ENCODE measurements around the gene MS4A10. TPM values are rescaled to one million over a fixed set of nuclear protein-coding genes. Genes with fewer than 3 reads are reported as not detected.

Gene MS4A10
- total and polyA plus RNA-seq, 2 experiments from 2014 or later, result not detected

- no peaks in the 10 kb centered on the region for H3K4me1 ChIP-seq (ENCODE audit: insufficient read depth)
- H3K27ac Mint-ChIP-seq, result no peak overlapping the region
- H3F3A ChIP-seq (replicated peaks; ENCODE audit: low read depth), result no peaks in the 10 kb centered on the region
- TF ChIP-seq CTCF (conservative IDR thresholded peaks at IDR 0.05; ENCODE audit: low read depth in 2 of 2) (no peak), ZNF462 (CRISPR knock-in tag; IDR thresholded peaks at IDR 0.05) (no peak), STAT1 (IDR thresholded peaks at IDR 0.05; ENCODE audit: unreplicated experiment) (no peak), ZNF114 (CRISPR knock-in tag; IDR thresholded peaks at IDR 0.05) (no peak), ZNF331 (CRISPR knock-in tag; IDR thresholded peaks at IDR 0.05; ENCODE audit: low read depth) (no peak), JUNB (IDR thresholded peaks at IDR 0.05; ENCODE audit: unreplicated experiment) (no peak), ETS1 (IDR thresholded peaks at IDR 0.05) (no peak), REST (IDR thresholded peaks at IDR 0.05; ENCODE audit: unreplicated experiment) (no peak), CREB1 (CRISPR knock-in tag; IDR thresholded peaks at IDR 0.05; ENCODE audit: low read depth) (no peak), NANOG (IDR thresholded peaks at IDR 0.05; ENCODE audit: borderline replicate concordance) (no peak), EZH2 (IDR thresholded peaks at IDR 0.05; ENCODE audit: low read depth, unreplicated experiment) (no peak), POLR2AphosphoS5 (IDR thresholded peaks at IDR 0.05; ENCODE audit: low read depth) (no peak), EZH2phosphoT487 (IDR thresholded peaks at IDR 0.05; ENCODE audit: unreplicated experiment) (no peak)
- H3K36me3 ChIP-seq (ENCODE audit: insufficient read depth), result no peaks in the 10 kb centered on the region
- H3K9me3 Mint-ChIP-seq, result no peaks in the 10 kb centered on the region; the same call in 1 of the 3 replicates
- H3K4me1 Mint-ChIP-seq, result peaks cover 9% of the 10 kb centered on the region; the same call in 2 of the 3 replicates
- H3K4me3 Mint-ChIP-seq, result no peak overlapping the region; the same call in 2 of the 3 replicates
- no peaks in the 10 kb centered on the region for H3K79me2 ChIP-seq (replicated peaks; ENCODE audit: insufficient read depth)
- peak overlapping the region; percentile 35; the same call in 1 of the 2 replicates for H2AFZ ChIP-seq
- H3K36me3 Mint-ChIP-seq (ENCODE audit: low read depth), result no peaks in the 10 kb centered on the region
- H3K9me2 ChIP-seq (ENCODE audit: insufficient read depth), result 0 out of 2 replicates have a peak, but pooled peaks cover 4% of the 10 kb centered on the region
- no peak for ATAC-seq
- DNase-seq (ENCODE audit: low spot score), result no peak
- no peaks in the 10 kb centered on the region for H4K20me1 ChIP-seq (replicated peaks; ENCODE audit: insufficient read depth)
- no peaks in the 10 kb centered on the region for H3K27me3 ChIP-seq (ENCODE audit: insufficient read depth)
- no peak overlapping the region for H3K4me2 ChIP-seq
- H3K27me3 Mint-ChIP-seq (ENCODE audit: insufficient read depth, low read depth, poor library complexity), result peaks cover 5% of the 10 kb centered on the region
- no peak overlapping the region for H3K4me3 ChIP-seq
- H3K27ac ChIP-seq (ENCODE audit: low read depth), result no peak overlapping the region
These were observed 9.0 kb upstream of the MS4A10 start for GRCh38 chr11:60776167-60776566.

Data from GM23338 (cell line).